CD8-positive, alpha-beta memory T cell (primary cell): Measurements from ENCODE around the gene SLC35B4. TPM values are rescaled to one million over a fixed set of nuclear protein-coding genes. Genes with fewer than 3 reads are reported as not detected.

Source experiments
- CTCF ChIA-PET: fragments of 350-600 bp; sonication (Branson Sonifier 250); formaldehyde crosslinking; loops from one replicate; lab custom pipeline; 2021; ENCODE audit warnings: antibody characterized with exemption; lab: Charles Lee
- POLR2A ChIA-PET: fragments of 350-600 bp; sonication (Branson Sonifier 250); formaldehyde crosslinking; loops from one replicate; lab custom pipeline; 2021; ENCODE audit warnings: antibody characterized with exemption; lab: Charles Lee
- DNase-seq, 5 donors: peaks; one replicate each; pipeline versions ENCODE4 v3.0.0 to v3.0.0-alpha.2; 2020 to 2022; ENCODE audit warnings: mixed read lengths in 1 of 5
- H3K27ac ChIP-seq: one replicate; pipeline ENCODE4 v1.7.0; 2013; ENCODE audit warnings: low read depth, mild to moderate bottlenecking, low read length, moderate library complexity
- H3K27me3 ChIP-seq: 2 replicates; pipeline ENCODE4 v1.7.0; 2013; ENCODE audit warnings: low read length, mild to moderate bottlenecking; ENCODE audit not compliant: insufficient read depth, poor library complexity, severe bottlenecking
- H3K36me3 ChIP-seq: 2 replicates; pipeline ENCODE4 v1.7.0; 2013; ENCODE audit warnings: mild to moderate bottlenecking, low read length, moderate library complexity; ENCODE audit not compliant: insufficient read depth
- H3K4me1 ChIP-seq: 2 replicates; pipeline ENCODE4 v1.7.0; 2013; ENCODE audit warnings: mild to moderate bottlenecking, low read length, moderate library complexity; ENCODE audit not compliant: insufficient read depth
- H3K4me3 ChIP-seq: 2 replicates; pipeline ENCODE4 v1.7.0; 2013; ENCODE audit warnings: mild to moderate bottlenecking, low read length
- H3K9me3 ChIP-seq: 2 replicates; pipeline ENCODE4 v1.7.0; 2013; ENCODE audit warnings: mild to moderate bottlenecking, low read length
- H3K27ac Mint-ChIP-seq, 8 donors: one replicate each; pipeline ENCODE4 v1.8.0; 2020 to 2021; ENCODE audit warnings: mixed read lengths in 8 of 8, mild to moderate bottlenecking in 6 of 8, inconsistent platforms in 3 of 8, moderate library complexity in 3 of 8
- H3K27me3 Mint-ChIP-seq, 2 donors: one replicate each; pipeline ENCODE4 v1.8.0; 2020 to 2021; ENCODE audit warnings: mixed read lengths in 2 of 2, mild to moderate bottlenecking in 1 of 2, moderate library complexity in 1 of 2
- H3K36me3 Mint-ChIP-seq, 3 donors: one replicate each; pipeline ENCODE4 v1.8.0; 2020 to 2021; ENCODE audit warnings: mixed read lengths in 3 of 3, inconsistent platforms in 1 of 3, mild to moderate bottlenecking in 1 of 3
- H3K4me1 Mint-ChIP-seq, 3 donors: one replicate each; pipeline ENCODE4 v1.8.0; 2020 to 2021; ENCODE audit warnings: mixed read lengths in 3 of 3, inconsistent platforms in 1 of 3, mild to moderate bottlenecking in 1 of 3
- H3K4me3 Mint-ChIP-seq, 7 donors: one replicate each; pipeline ENCODE4 v1.8.0; 2020 to 2021; ENCODE audit warnings: mixed read lengths in 7 of 7, mild to moderate bottlenecking in 6 of 7, moderate library complexity in 4 of 7, inconsistent platforms in 2 of 7
- H3K9me3 Mint-ChIP-seq, 5 donors: one replicate each; pipeline ENCODE4 v1.8.0; 2020 to 2022; ENCODE audit warnings: mixed read lengths in 5 of 5, mild to moderate bottlenecking in 3 of 5, moderate library complexity in 2 of 5, inconsistent platforms in 1 of 5
- polyA plus RNA-seq: library from polyadenylated mRNA; unstranded; fragments of 300-500 nt; fragmentation: Illumina TruSeq; gene quantifications from one replicate; pipeline ENCODE4 v1.2.3, GENCODE V29; 2021
- total RNA-seq, 2 experiments: library from RNA; stranded (reverse); gene quantifications; one replicate each; pipeline ENCODE4 v1.2.3, GENCODE V29; 2021

SLC35B4 gene
- total and polyA plus RNA-seq, 3 experiments from 2014 or later, result 18.6 to 20.5 (median 20.3) TPM

DNA sequence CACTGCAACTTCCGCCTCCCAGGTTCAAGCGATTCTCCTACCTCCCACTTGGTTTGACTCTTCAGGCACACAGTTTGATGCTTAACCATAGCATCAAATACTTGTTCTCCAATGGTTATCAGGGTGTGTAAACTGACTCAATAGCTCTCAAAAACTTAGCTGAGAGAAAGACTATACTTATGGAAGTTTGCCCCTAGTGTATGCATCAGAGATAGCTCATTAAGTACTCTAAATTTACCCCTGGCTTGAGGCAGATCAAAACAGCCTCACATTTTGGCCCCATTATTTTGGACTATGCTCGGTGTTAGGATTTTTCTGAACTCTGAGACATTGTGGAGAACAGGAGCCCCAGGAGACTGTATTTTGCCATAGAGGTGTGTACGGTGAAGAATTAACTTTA lies 40.8 kb upstream of the SLC35B4 start:
- Mint-ChIP-seq H3K4me1 (peaks cover 0 to 3% (median 3%) of the 10 kb centered on the region in 3 donors), H3K4me3 (no peak overlapping the region)

DNA sequence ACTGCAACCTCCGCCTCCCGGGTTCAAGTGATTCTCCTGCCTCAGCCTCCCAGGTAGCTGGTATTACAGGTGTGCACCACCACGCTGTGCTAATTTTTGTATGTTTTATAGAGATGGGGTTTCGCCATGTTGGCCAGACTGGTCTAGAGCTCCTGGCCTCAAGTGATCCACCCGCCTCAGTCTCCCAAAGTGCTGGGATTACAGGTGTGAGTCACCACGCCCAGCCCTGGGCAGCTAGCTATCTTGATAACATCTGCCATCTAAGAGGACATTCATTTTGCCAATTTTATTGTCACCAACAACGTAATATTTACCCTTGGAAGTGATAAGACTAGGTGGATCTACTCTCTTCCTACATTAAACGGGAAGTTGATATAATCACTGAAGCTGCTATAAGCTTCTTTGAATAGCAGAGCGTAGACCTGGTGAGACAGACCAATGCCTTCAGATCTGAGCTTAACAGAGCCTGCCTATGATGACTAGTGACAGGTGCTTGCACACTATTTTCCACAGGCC lies 39.7 kb upstream of the SLC35B4 start:
- no peaks in the 10 kb centered on the region for H3K27me3 ChIP-seq
- no peak overlapping the region for H3K27ac ChIP-seq
- no peaks in the 10 kb centered on the region for H3K36me3 ChIP-seq
- Mint-ChIP-seq H3K27me3 (peaks cover 0 to 20% of the 10 kb centered on the region in 2 donors), H3K4me1 (peaks cover 0 to 3% (median 3%) of the 10 kb centered on the region in 3 donors), H3K27ac (no peak overlapping the region), H3K4me3 (no peak overlapping the region), H3K9me3 (no peaks in the 10 kb centered on the region), H3K36me3 (no peaks in the 10 kb centered on the region)
- no peak for DNase-seq
- no peak overlapping the region for H3K4me3 ChIP-seq
- H3K4me1 ChIP-seq, result no peaks in the 10 kb centered on the region
- ChIA-PET CTCF (interaction anchor here (1.5 kb wide), 1 partner anchor 40 kb away, joined by 11 read pairs; the partner anchor contains the start of gene SLC35B4), POLR2A (no interaction called here)
- H3K9me3 ChIP-seq, result no peaks in the 10 kb centered on the region

More for the DNA sequence above, 40.8 kb upstream of the SLC35B4 start:
- CTCF ChIA-PET, result interaction anchor here (0.9 to 1.5 kb wide), 4 partner anchors 9 to 104 kb away, joined by 3 to 11 read pairs (median 5); partner anchors contain the start of gene SLC35B4
- H3K36me3 ChIP-seq, result no peaks in the 10 kb centered on the region
- H3K27ac Mint-ChIP-seq, result no peak overlapping the region
- no peaks in the 10 kb centered on the region for H3K9me3 Mint-ChIP-seq
- H3K4me3 ChIP-seq, result no peak overlapping the region
- POLR2A ChIA-PET, result no interaction called here
- no peaks in the 10 kb centered on the region for H3K4me1 ChIP-seq
- no peaks in the 10 kb centered on the region for H3K27me3 ChIP-seq
- no peaks in the 10 kb centered on the region for H3K36me3 Mint-ChIP-seq
- DNase-seq, result no peak
- peaks cover 0 to 14% of the 10 kb centered on the region in 2 donors for H3K27me3 Mint-ChIP-seq
- H3K9me3 ChIP-seq, result no peaks in the 10 kb centered on the region
- H3K27ac ChIP-seq, result no peak overlapping the region

DNA sequence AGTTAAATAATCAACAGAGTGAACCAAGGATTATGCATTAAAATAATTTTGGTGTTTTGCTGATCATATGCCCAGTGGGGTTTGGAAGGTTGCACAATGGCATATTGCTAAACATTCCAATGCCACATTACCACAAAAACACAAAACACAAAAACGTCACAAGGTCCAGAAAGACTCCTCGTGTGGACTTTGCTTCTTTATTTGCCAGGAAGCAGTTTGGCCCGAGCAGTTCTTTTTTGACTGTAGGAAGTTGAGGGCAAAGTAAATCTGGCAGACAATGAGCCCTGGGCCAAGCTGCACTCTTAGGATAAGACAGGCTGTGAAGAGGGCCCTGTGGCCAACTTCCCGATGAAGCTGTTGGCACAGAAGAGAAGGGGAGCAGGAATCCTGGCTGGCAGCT lies 39.2 kb upstream of the SLC35B4 start:
- Histone ChIP-seq H3K4me3 (no peak overlapping the region), H3K9me3 (no peaks in the 10 kb centered on the region), H3K4me1 (no peaks in the 10 kb centered on the region), H3K36me3 (no peaks in the 10 kb centered on the region), H3K27ac (no peak overlapping the region), H3K27me3 (no peaks in the 10 kb centered on the region)
- Mint-ChIP-seq H3K36me3 (no peaks in the 10 kb centered on the region), H3K4me1 (peaks cover 0 to 3% (median 3%) of the 10 kb centered on the region in 3 donors), H3K9me3 (no peaks in the 10 kb centered on the region), H3K4me3 (no peak overlapping the region), H3K27me3 (peaks cover 0 to 25% of the 10 kb centered on the region in 2 donors), H3K27ac (no peak overlapping the region)
- POLR2A ChIA-PET, result no interaction called here
- CTCF ChIA-PET, result no interaction called here
- no peak for DNase-seq

DNA sequence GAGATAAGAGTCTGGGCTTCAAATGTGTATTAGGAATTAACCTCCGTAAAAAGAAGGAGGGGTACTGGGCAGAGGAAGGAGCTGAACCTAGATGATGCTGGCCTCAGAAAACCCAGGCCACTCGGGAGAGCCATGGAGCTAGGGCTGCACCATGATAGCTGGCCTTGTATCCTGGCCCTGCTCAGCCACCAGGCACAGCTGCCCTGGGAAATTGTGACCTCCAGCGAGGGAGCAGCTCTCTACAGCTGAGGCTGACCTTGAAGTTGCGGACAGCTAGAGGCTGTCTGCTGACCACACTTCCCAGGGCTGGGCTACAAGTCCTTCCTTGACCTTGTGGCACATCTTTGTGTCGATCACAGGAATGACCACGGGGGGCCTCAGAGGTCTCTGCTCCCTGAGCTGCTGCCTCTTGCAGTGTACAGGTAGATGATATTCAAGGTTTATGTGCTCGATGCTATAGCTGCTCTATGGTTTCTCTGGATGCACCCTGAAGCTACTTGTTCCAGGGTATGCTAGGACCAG lies 38.3 kb upstream of the SLC35B4 start:
- H3K27ac ChIP-seq, result no peak overlapping the region
- H3K4me1 Mint-ChIP-seq, result peaks cover 0 to 3% (median 3%) of the 10 kb centered on the region in 3 donors
- H3K36me3 Mint-ChIP-seq, result no peaks in the 10 kb centered on the region
- CTCF ChIA-PET, result no interaction called here
- no peak overlapping the region for H3K4me3 Mint-ChIP-seq
- no peak for DNase-seq
- no peaks in the 10 kb centered on the region for H3K36me3 ChIP-seq
- no peaks in the 10 kb centered on the region for H3K4me1 ChIP-seq
- peaks cover 0 to 30% of the 10 kb centered on the region in 2 donors for H3K27me3 Mint-ChIP-seq
- no peaks in the 10 kb centered on the region for H3K9me3 Mint-ChIP-seq
- no peak overlapping the region for H3K4me3 ChIP-seq
- no peaks in the 10 kb centered on the region for H3K27me3 ChIP-seq
- H3K27ac Mint-ChIP-seq, result no peak overlapping the region
- POLR2A ChIA-PET, result no interaction called here
- no peaks in the 10 kb centered on the region for H3K9me3 ChIP-seq

DNA sequence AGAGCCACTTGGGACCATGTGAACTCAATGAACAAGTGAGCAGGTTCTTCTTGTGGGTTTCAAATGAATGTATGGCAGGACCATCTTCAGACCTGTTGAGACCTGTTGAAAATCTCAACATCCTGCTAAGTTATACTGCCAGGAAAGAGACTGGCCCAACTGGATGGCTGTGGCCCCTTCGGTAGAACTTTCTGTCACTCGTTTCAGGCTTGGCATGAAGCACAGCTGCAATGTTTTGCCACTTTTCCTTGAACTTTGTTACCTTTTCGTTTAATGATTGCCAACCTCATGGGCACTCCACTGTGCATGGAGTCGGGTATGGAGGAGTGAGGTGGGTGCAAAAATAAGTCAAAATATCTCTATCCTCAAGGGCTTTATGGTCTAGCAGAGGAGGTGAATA lies 36.7 kb upstream of the SLC35B4 start:
- H3K36me3 Mint-ChIP-seq, result peaks cover 0 to 3% (median 0%) of the 10 kb centered on the region in 3 donors
- H3K4me3 Mint-ChIP-seq, result no peak overlapping the region
- H3K4me1 Mint-ChIP-seq, result peaks cover 0 to 3% (median 3%) of the 10 kb centered on the region in 3 donors
- H3K27me3 Mint-ChIP-seq, result peaks cover 0 to 40% of the 10 kb centered on the region in 2 donors
- POLR2A ChIA-PET, result no interaction called here
- peaks cover 0 to 2% (median 0%) of the 10 kb centered on the region in 5 donors for H3K9me3 Mint-ChIP-seq
- no peak for DNase-seq
- Histone ChIP-seq H3K36me3 (no peaks in the 10 kb centered on the region), H3K9me3 (no peaks in the 10 kb centered on the region), H3K4me3 (no peak overlapping the region), H3K4me1 (no peaks in the 10 kb centered on the region), H3K27me3 (no peaks in the 10 kb centered on the region), H3K27ac (no peak overlapping the region)
- CTCF ChIA-PET, result no interaction called here
- H3K27ac Mint-ChIP-seq, result no peak overlapping the region

DNA sequence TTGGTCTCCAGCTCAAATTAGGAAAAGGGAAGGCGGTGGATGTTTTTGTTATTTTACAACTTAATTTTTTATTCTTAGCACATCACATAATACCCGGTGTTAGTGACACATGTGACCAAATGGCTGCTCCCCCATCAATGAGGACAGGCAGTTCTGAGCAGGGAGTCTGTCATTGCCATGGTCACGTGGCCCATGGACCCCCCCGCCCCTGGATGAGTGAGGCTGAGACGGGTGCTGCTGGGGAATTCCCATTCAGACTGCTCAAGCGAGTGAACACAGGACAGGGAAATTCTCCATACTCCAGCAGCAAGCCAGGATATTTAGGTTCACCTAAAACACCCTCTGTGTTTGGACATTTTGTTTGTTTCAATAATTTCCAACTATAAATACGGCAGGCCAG lies 34.7 kb upstream of the SLC35B4 start:
- H3K9me3 Mint-ChIP-seq, result peaks cover 0 to 5% (median 0%) of the 10 kb centered on the region in 5 donors
- CTCF ChIA-PET, result no interaction called here
- no peak overlapping the region for H3K4me3 Mint-ChIP-seq
- H3K4me1 ChIP-seq, result no peaks in the 10 kb centered on the region
- no peak overlapping the region for H3K4me3 ChIP-seq
- POLR2A ChIA-PET, result no interaction called here
- peaks cover 4 to 46% of the 10 kb centered on the region in 2 donors for H3K27me3 Mint-ChIP-seq
- H3K36me3 ChIP-seq, result no peaks in the 10 kb centered on the region
- no peaks in the 10 kb centered on the region for H3K9me3 ChIP-seq
- no peak for DNase-seq
- no peak overlapping the region for H3K27ac ChIP-seq
- H3K27ac Mint-ChIP-seq, result no peak overlapping the region
- H3K36me3 Mint-ChIP-seq, result peaks cover 0 to 3% (median 3%) of the 10 kb centered on the region in 3 donors
- no peaks in the 10 kb centered on the region for H3K4me1 Mint-ChIP-seq
- H3K27me3 ChIP-seq, result no peaks in the 10 kb centered on the region

DNA sequence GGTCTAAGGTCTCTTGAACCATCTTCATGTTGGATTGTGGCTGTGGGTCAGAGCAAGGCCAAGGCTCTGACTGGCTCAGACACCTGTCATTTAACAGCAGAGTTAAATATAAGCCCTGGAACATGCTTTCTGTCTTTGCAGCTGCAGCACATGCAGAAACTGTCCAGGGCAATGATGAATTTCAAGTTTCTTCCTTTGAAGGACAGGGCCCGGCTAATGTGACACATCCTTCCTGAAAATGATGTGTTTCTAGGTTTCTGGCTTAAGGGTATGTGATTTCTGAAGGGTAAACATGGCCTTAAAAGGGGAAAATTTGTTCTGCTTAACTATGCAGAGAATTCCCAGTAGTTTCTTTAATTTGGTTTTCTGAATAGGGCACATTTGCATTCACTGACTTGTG lies 34.0 kb upstream of the SLC35B4 start:
- H3K4me3 ChIP-seq, result no peak overlapping the region
- CTCF ChIA-PET, result no interaction called here
- Mint-ChIP-seq H3K36me3 (peaks cover 0 to 3% (median 3%) of the 10 kb centered on the region in 3 donors), H3K4me1 (no peaks in the 10 kb centered on the region), H3K27me3 (peaks cover 6 to 47% of the 10 kb centered on the region in 2 donors), H3K9me3 (peaks cover 0 to 5% (median 0%) of the 10 kb centered on the region in 5 donors), H3K27ac (no peak overlapping the region), H3K4me3 (no peak overlapping the region)
- DNase-seq, result no peak
- no peak overlapping the region for H3K27ac ChIP-seq
- no peaks in the 10 kb centered on the region for H3K27me3 ChIP-seq
- H3K9me3 ChIP-seq, result no peaks in the 10 kb centered on the region
- H3K4me1 ChIP-seq, result no peaks in the 10 kb centered on the region
- H3K36me3 ChIP-seq, result no peaks in the 10 kb centered on the region
- POLR2A ChIA-PET, result no interaction called here

DNA sequence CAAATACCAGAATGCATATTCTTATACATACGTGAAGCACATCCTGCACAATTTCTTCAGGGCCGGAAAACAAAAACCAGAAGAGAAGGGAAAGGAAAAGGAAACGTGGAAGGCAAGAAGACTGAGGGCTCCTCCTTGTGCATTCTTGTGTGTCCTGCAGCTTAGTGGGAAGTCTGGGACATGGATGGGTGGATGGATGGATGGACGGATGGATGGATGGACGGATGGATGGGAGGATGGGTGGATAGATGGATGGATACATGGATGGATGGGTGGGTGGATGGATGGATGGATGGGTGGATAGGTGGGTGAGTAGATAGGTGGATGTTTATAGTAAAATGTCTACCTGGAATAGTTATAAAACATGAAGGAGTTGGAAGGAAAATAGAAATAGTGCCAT lies 30.8 kb upstream of the SLC35B4 start:
- Histone ChIP-seq H3K9me3 (no peaks in the 10 kb centered on the region), H3K27me3 (no peaks in the 10 kb centered on the region), H3K4me1 (no peaks in the 10 kb centered on the region), H3K4me3 (no peak overlapping the region), H3K27ac (no peak overlapping the region), H3K36me3 (no peaks in the 10 kb centered on the region)
- no peaks in the 10 kb centered on the region for H3K4me1 Mint-ChIP-seq
- ChIA-PET POLR2A (no interaction called here), CTCF (interaction anchor here (1.0 kb wide), 1 partner anchor 10 kb away, joined by 3 read pairs; no protein-coding TSS in a partner anchor)
- H3K4me3 Mint-ChIP-seq, result peak overlapping the region in 1 of 7 donors; percentile 86
- peaks cover 0 to 5% (median 0%) of the 10 kb centered on the region in 5 donors for H3K9me3 Mint-ChIP-seq
- DNase-seq, result no peak
- peaks cover 0 to 3% (median 3%) of the 10 kb centered on the region in 3 donors for H3K36me3 Mint-ChIP-seq
- peaks cover 14 to 69% of the 10 kb centered on the region in 2 donors for H3K27me3 Mint-ChIP-seq
- H3K27ac Mint-ChIP-seq, result no peak overlapping the region
